ENCODE data around the gene ARHGEF25.
"Not testable (repeated sequence)": the region's sequence is repeated elsewhere in the genome, so short reads cannot be mapped to it uniquely, and the experiment has no call there.

The ARHGEF25 gene

GRCh38 chr12:57630891-57631433 lies 19.7 kb downstream of the ARHGEF25 start:
- no peak overlapping the region for H3K27ac ChIP-seq
- no peak for TF ChIP-seq CTCF (conservative IDR thresholded peaks at IDR 0.05)

GRCh38 chr12:57631566-57632072 lies 20.4 kb downstream of the ARHGEF25 start:
- H3K27ac ChIP-seq, result no peak overlapping the region; the same call in 1 of the 2 replicates

GRCh38 chr12:57632073-57632957 lies 21.1 kb downstream of the ARHGEF25 start:
- peak overlapping the region; percentile 52; the same call in 1 of the 2 replicates for H3K27ac ChIP-seq
- TF ChIP-seq CTCF (conservative IDR thresholded peaks at IDR 0.05), result no peak

More at GRCh38 chr12:57631566-57632072, 20.4 kb downstream of the ARHGEF25 start:
- TF ChIP-seq CTCF (conservative IDR thresholded peaks at IDR 0.05), result no peak

- TF ChIP-seq CTCF (conservative IDR thresholded peaks at IDR 0.05), result peak; percentile 98
Measured at GRCh38 chr12:57632958-57633840, 22.0 kb downstream of the ARHGEF25 start, which contains the start of gene B4GALNT1. B4GALNT1 (minus strand) TSS chr12:57633201; CDS start chr12:57632132, 1,069 bp downstream.

GRCh38 chr12:57636731-57637130 lies 25.5 kb downstream of the ARHGEF25 start:
- not testable (repeated sequence) for H3K27ac ChIP-seq

More at GRCh38 chr12:57632958-57633840, 22.0 kb downstream of the ARHGEF25 start, which contains the start of gene B4GALNT1:
- H3K27ac ChIP-seq, result peak within 1 kb of the TSS; percentile 52; the same call in 1 of the 2 replicates

- TF ChIP-seq CTCF (conservative IDR thresholded peaks at IDR 0.05), result no peak; the same call in 1 of the 2 replicates
- H3K27ac ChIP-seq, result no peak overlapping the region
Measured at GRCh38 chr12:57637364-57637763, 26.1 kb downstream of the ARHGEF25 start.

- TF ChIP-seq CTCF (conservative IDR thresholded peaks at IDR 0.05), result no peak
- no peak overlapping the region for H3K27ac ChIP-seq
Measured at GRCh38 chr12:57638096-57638495, 26.9 kb downstream of the ARHGEF25 start.
